Subcutaneous preadipocyte (primary cell): ENCODE measurements around the gene ARHGAP29. TPM values are rescaled to one million over a fixed set of nuclear protein-coding genes. Genes with fewer than 3 reads are reported as not detected.

ENCODE experiments used
- total RNA-seq: library from RNA; depleted of rRNA; stranded (reverse); fragments of >200 nt; gene quantifications from 2 replicates; pipeline ENCODE4 v1.2.3, GENCODE V29; 2012

The ARHGAP29 gene
- 44.8 and 59.2 TPM in 2 replicates for total RNA-seq

GRCh38 chr1:94237291-94238226, at the start of gene ARHGAP29:
TSS of gene ARHGAP29 (minus strand) at chr1:94237584. CDS start at chr1:94231611, 5,973 bp downstream.

Other genes with a start within 250 kb of the ARHGAP29 start
- gene ABCA4, start 116.4 kb downstream of the ARHGAP29 start, total RNA-seq, result under 0.01 TPM in 1 of 2 replicates, not detected in the other
- 26.1 and 30.1 TPM in 2 replicates for gene ABCD3, start 180.8 kb upstream of the ARHGAP29 start, total RNA-seq